Stimulated activated CD8-positive, alpha-beta memory T cell treated with anti-CD3 and anti-CD28 coated beads, Interleukin-4, amount 100 ng/mL, for 4 hours (primary cell): Measurements from ENCODE around the gene NKIRAS2.
A peak's percentile ranks its signal among the peaks of the same experiment; 100 is the strongest.

ENCODE experiments used
- DNase-seq, 2 donors: peaks; one replicate each; pipeline ENCODE4 v3.0.0-alpha.2; 2020; ENCODE audit warnings: low read depth in 2 of 2, low spot score in 1 of 2

Gene NKIRAS2

DNA sequence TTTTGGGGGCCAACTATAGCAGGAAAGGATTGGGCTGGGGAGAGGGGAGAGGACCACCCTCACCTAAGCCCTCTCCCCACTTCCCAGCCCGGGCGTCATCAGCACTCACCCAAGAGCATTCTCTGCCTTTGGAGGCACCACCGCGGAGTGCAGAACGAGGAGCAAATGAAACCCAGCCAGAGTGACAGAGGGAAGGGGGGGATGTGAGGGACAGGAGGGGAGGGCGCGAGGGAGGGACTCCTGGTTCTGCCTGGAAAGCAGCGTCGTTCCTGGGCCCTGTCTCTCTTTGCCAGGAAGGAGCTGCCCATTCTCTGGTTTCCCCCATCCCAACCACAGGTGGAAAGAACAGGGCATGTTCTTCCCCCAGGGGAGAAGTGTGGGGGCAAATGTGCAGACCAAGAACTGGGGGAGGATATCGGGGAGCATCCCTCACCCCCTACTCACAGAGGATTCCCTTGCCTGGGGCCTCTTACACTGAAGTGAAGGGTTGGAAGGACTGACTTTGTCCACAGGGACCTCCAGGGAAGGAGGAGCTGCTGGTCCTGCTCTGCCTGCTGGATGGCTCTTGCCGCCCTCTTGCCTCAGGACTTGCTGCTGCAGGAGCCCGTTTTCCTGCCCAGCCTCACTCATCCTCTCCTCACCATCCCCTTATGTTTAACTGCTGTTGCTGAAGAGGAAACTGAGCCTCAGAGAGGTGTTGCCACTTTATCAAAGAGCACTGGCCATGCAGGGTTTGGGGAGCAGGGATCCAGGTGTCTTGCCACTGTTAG lies 34.0 kb downstream of the NKIRAS2 start:
- DNase-seq, result no peak

DNA sequence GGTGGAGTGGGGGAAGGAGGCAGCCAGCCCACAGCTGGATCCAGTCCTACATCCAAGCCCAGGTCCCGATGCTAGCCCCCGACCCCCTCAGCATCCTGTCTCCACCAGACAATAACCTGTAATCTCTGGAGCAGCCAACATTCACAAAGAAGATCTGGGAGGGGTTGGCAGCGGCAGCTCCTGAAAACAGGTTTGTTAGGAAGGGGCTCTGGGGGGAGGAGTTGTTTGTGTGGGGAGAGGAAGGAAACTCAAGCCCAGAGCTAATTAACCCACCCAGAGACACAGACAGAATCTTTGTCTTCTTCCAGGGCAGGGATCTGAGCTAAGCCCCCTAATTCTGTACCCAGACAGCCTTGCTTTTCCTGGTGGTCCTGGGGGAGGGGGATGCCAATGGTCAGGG lies 35.1 kb downstream of the NKIRAS2 start:
- DNase-seq, result no peak

- DNase-seq, result no peak
Measured at GRCh38 chr17:42055496-42055895, 35.6 kb downstream of the NKIRAS2 start.

- no peak for DNase-seq
Measured at GRCh38 chr17:42056635-42057034, 36.7 kb downstream of the NKIRAS2 start.

GRCh38 chr17:42058063-42058462 lies 38.2 kb downstream of the NKIRAS2 start:
- no peak for DNase-seq

DNA sequence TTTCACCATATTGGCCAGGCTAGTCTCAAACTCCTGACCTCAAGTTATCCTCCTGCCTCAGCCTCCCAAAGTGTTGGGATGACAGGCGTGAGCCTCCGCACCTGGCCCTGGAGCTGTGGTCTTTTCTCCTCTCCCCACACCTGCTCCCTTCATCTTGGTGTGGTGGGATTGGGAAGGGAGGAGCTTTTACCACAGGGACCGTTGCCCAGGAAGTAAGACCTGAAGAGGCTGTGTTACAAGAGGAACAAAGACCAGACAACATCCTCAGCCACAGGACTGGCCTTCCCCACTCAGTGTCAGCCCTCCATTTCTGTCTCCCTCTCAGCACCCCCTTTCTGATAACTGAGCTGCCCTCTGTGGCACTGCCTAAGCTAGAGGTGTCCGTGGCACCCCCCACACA lies 39.9 kb downstream of the NKIRAS2 start:
- no peak for DNase-seq

DNA sequence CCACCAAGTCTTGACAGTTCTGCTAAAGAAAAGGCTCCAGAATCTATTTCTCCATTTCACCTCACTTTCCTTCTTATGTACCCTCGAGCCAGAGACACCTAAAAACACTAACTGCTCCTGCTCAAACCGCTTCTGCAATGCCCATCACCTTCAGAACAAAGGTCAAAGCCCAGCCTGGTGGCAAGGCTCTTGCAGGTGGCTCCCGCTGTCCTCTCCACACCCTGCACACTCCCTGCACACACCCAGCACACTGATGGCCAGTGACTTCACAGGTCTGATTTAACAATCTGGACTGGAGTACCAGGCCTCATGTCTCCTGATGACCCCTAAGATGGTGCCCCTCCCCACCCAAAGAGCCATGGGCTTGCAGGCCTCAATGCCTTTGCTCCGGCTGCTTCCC lies 40.3 kb downstream of the NKIRAS2 start:
- DNase-seq, result no peak

DNA sequence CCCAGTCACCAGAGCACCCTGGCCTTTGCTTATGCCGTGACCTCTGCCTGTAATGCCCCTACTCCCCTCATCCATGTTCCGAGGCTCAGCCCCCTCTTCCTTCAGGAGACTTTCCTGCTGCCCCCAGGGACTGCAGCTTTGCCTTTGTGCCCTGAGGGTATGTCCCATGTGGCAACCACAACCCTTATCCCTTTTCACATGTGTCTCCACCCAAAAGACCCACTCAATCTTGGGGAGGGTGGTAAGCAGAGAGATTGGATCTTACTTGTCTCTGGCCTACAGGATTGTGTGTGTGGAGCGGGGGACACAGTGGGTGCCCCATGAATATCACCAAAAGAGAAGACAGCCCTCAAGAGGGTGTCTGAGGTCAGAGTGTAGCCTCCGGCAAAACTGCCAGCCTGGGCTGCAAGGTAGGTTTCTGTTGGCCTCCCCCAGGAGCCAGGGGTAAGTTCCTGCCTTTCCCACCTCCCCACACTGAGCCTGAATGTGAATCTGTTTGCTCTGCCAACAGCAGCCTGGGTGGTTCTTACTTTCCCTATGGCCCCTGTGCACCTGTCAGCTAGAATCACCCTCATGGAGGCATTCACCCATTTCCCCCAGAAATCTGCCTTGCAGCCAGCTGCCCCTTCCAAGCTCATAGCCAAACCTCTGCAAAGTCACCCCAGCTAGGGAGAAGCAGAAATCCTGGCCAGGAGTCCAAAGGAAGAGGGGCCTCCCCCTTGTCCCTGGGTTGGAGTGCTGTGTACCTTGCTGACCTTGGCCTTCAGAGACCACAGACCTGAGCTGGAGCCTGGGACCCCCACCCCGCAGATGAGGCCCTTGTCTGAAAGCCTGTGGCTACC lies 42.0 kb downstream of the NKIRAS2 start:
- DNase-seq, result no peak

DNA sequence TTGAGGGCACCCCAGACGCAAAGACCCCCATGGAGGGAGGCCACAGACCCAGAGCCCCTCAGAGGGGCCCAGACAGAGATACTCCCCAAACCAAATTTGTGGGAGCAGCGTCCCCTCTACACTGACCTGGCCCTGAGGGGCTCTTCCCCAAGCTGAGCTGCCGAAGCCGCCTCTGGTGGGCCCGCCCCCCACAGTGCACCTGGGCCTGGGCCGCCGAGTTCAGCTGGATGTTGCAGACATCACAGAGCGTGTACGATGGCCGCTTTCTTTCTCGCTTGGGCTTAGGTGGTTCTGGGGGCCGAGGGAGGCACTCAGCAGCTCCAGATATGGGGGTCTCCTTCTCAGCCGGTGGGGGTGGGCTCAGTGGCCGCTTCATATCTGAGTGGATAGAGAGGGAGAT lies 42.8 kb downstream of the NKIRAS2 start:
- no peak for DNase-seq

- DNase-seq, result no peak
Measured at GRCh38 chr17:42065201-42065600, 45.3 kb downstream of the NKIRAS2 start.

- peak in 1 of 2 donors; percentile 61 for DNase-seq
Measured at GRCh38 chr17:42067371-42068091, 47.6 kb downstream of the NKIRAS2 start.

DNA sequence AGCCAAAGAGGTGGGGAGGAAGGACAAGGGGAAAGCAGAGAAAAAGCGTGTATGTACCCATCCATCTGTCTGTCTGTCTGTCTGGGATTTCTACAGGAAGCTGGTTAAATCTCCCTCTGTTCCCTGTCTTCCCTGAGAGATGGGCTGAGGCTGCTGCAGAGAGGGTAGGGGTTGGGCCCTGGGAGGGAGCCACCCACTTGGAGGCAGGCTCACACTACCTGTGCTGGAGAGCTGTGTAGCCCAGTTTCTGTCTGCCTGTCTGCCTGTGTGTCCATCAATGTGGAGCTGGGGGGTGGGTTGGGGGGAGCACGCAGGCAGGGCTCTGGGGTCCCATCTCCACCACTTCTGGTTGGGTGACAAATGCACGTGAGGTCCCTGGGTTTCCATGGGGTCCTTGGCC lies 49.1 kb downstream of the NKIRAS2 start:
- DNase-seq, result no peak

- no peak for DNase-seq
Measured at GRCh38 chr17:42071810-42072209, 51.9 kb downstream of the NKIRAS2 start.

DNA sequence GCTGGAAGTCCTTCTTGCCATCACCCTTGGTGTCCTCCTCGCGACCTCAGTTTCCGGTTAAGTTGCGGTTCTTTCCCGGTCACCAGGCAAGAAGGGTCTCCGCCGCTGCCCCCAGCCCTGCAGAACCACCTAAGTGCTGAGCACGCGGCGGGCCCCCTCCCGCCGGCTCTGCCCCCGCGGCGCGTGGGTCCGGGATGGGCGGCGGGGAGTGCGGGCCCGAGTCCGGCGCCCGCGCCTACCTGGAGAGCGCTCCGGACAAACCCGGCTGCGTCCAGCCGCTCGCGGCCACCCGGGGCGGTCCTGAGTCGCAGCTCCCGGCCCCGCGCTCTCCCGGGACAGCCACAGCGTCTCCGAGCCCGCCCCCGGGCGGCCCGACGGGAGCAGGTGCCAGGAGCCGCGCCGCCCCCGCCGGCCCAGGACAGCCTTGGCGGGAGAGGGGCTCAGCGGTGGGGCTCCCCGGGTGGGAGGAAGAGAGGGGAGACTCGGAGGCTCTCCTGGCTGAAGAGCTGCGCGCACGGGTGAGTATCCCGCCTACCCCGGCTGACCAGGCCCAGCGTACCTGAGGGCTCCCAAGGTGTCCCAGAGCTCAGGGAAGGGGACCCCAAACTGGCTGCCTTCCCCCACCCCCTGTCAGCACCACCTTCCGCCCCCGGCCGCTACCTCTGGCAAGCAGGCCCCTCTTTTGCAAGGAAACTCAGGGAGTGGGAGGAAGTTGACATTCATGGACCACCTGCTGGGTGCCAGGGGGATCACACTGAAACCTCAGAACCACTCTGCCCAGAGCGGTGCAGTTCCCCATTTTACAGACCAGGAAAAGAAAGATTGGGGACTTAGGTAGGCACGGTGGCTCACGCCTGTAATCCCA lies 52.7 kb downstream of the NKIRAS2 start:
- no peak for DNase-seq
